ENCODE results near the gene KCNJ11.

GRCh38 chr11:17393472-17393871 is 5.0 kb upstream of the KCNJ11 start:
- TF ChIP-seq POLR2A (IDR thresholded peaks at IDR 0.05): no peak
- no peak for TF ChIP-seq CTCF (IDR thresholded peaks at IDR 0.05)
